OCI-LY1 (cell line): ENCODE results near the gene CDSN.

Experiments
- H2AFZ ChIP-seq: fragments of 200-600 bp; sonication (generic), shearing (Covaris generic); 2 replicates; pipeline ENCODE4 v1.6.0; 2014; ENCODE audit warnings: antibody characterized with exemption, mild to moderate bottlenecking, low read length
- H3F3A ChIP-seq: fragments of 200-600 bp; sonication (generic), shearing (Covaris generic); 2 replicates; pipeline ENCODE4 v1.6.0; 2014; ENCODE audit warnings: mild to moderate bottlenecking, antibody characterized with exemption, low read length, moderate library complexity; ENCODE audit not compliant: insufficient read depth
- H3K27ac ChIP-seq: fragments of 200-600 bp; sonication (generic); 2 replicates; pipeline ENCODE4 v1.5.1; 2014; ENCODE audit warnings: low read length, mixed run types, mild to moderate bottlenecking, low read depth; ENCODE audit not compliant: poor library complexity, severe bottlenecking
- H3K27me3 ChIP-seq: fragments of 200-600 bp; sonication (generic); 2 replicates; pipeline ENCODE4 v1.6.0; 2014; ENCODE audit warnings: antibody characterized with exemption, mild to moderate bottlenecking, low read length, moderate library complexity; ENCODE audit not compliant: insufficient read depth
- H3K36me3 ChIP-seq: fragments of 200-600 bp; sonication (generic); 2 replicates; pipeline ENCODE4 v1.6.1; 2014; ENCODE audit warnings: mild to moderate bottlenecking, antibody characterized with exemption, low read length, moderate library complexity, mixed read lengths; ENCODE audit not compliant: insufficient read depth
- H3K4me1 ChIP-seq: fragments of 200-600 bp; sonication (generic); 2 replicates; pipeline ENCODE4 v1.5.1; 2014; ENCODE audit warnings: mild to moderate bottlenecking, low read length, moderate library complexity; ENCODE audit not compliant: insufficient read depth, severe bottlenecking
- H3K4me2 ChIP-seq: fragments of 200-600 bp; sonication (generic), shearing (Covaris generic); 2 replicates; pipeline ENCODE4 v1.6.1; 2014; ENCODE audit warnings: low read length
- H3K4me3 ChIP-seq: fragments of 200-600 bp; sonication (generic); 2 replicates; pipeline ENCODE4 v1.5.1; 2014; ENCODE audit warnings: low read length, low read depth, mild to moderate bottlenecking, mixed read lengths; ENCODE audit not compliant: poor library complexity, severe bottlenecking
- H3K79me2 ChIP-seq: fragments of 200-600 bp; shearing (Covaris generic); 2 replicates; pipeline ENCODE4 v1.6.1; 2016; ENCODE audit warnings: mixed run types, low read length, mixed read lengths; ENCODE audit not compliant: insufficient read depth
- H3K9ac ChIP-seq: fragments of 200-600 bp; sonication (generic), shearing (Covaris generic); 2 replicates; pipeline ENCODE4 v1.6.1; 2014; ENCODE audit warnings: mild to moderate bottlenecking, low read length, mixed read lengths
- H3K9me2 ChIP-seq: fragments of 200-600 bp; sonication (generic), shearing (Covaris generic); 2 replicates; pipeline ENCODE4 v1.6.1; 2014; ENCODE audit warnings: low read depth, mild to moderate bottlenecking, low read length, mixed read lengths
- H3K9me3 ChIP-seq: fragments of 200-600 bp; shearing (Covaris generic); 2 replicates; pipeline ENCODE4 v1.6.1; 2014; ENCODE audit warnings: low read length, mixed read lengths
- H4K20me1 ChIP-seq: fragments of 200-600 bp; sonication (generic), shearing (Covaris generic); 2 replicates; pipeline ENCODE4 v1.6.0; 2016; ENCODE audit warnings: mild to moderate bottlenecking, low read length; ENCODE audit not compliant: insufficient read depth
- EZH2 ChIP-seq: fragments of 200-600 bp; sonication (generic), shearing (Covaris generic); IDR thresholded peaks from 2 replicates; pipeline ENCODE4 v1.8.0; 2017; ENCODE audit warnings: borderline replicate concordance, mixed run types, mild to moderate bottlenecking, antibody characterized with exemption, low read length, moderate library complexity, mixed read lengths
- TF ChIP-seq, protein P1 (sequence below): fragments of 200-600 bp; sonication (generic), shearing (Covaris generic); IDR thresholded peaks from 2 replicates; pipeline ENCODE4 v1.5.1; 2017; ENCODE audit warnings: mild to moderate bottlenecking, antibody characterized with exemption, low read length, moderate library complexity, mixed read lengths

CDSN gene

DNA sequence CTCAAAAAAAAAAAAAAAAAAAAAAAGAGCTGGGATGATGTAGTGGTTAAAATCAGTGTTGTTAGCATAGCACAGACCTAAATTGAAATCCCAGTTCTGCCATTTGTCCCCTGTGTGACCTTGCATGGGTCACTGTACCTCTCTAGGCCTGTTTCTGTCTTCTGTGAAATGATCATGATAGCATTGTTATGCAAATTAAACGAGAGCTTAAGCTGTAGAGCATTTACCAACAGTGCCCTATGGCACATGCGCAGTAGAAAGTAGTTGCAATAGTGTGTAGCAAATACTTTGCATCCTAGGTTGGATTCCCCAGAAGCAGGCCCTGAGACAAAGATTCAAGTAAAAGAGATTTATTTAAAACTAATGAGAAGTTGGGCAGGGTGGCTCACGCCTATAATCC lies 11.3 kb upstream of the CDSN start:
- Histone ChIP-seq H3K27ac (no peak overlapping the region), H2AFZ (no peak overlapping the region), H3K4me1 (no peaks in the 10 kb centered on the region), H3K9me2 (no peaks in the 10 kb centered on the region), H3K27me3 (0 out of 2 replicates have a peak, but pooled peaks cover 3% of the 10 kb centered on the region), H3K9me3 (no peaks in the 10 kb centered on the region), H3F3A (no peaks in the 10 kb centered on the region), H3K79me2 (no peaks in the 10 kb centered on the region), H4K20me1 (no peaks in the 10 kb centered on the region), H3K4me3 (no peak overlapping the region), H3K4me2 (no peak overlapping the region), H3K9ac (no peak overlapping the region), H3K36me3 (no peaks in the 10 kb centered on the region)
- TF ChIP-seq, protein P1, sequence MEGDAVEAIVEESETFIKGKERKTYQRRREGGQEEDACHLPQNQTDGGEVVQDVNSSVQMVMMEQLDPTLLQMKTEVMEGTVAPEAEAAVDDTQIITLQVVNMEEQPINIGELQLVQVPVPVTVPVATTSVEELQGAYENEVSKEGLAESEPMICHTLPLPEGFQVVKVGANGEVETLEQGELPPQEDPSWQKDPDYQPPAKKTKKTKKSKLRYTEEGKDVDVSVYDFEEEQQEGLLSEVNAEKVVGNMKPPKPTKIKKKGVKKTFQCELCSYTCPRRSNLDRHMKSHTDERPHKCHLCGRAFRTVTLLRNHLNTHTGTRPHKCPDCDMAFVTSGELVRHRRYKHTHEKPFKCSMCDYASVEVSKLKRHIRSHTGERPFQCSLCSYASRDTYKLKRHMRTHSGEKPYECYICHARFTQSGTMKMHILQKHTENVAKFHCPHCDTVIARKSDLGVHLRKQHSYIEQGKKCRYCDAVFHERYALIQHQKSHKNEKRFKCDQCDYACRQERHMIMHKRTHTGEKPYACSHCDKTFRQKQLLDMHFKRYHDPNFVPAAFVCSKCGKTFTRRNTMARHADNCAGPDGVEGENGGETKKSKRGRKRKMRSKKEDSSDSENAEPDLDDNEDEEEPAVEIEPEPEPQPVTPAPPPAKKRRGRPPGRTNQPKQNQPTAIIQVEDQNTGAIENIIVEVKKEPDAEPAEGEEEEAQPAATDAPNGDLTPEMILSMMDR = no peak
- TF ChIP-seq EZH2 = no peak

DNA sequence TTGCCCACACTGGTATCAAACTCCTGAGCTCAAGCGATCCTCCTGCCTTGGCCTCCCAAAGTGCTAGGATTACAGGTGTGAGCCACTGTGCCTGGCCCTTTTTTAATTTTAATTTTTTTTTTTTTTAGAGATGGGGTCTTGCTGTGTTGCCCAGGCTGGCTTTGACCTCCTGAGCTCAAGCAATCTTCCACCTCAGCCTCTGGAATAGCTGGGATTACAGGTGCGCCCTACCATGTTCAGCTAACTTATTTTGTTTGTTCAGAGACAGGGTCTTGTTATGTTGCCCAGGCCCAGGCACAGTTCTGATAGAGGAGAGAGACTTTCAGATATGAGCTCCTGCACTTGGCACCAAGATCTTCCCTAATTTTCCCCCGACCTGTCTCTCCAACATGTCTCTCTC lies 10.5 kb upstream of the CDSN start:
- Histone ChIP-seq H3K36me3 (no peaks in the 10 kb centered on the region), H3K79me2 (no peaks in the 10 kb centered on the region), H3K9me2 (no peaks in the 10 kb centered on the region), H3K4me1 (no peaks in the 10 kb centered on the region), H4K20me1 (no peaks in the 10 kb centered on the region), H2AFZ (no peak overlapping the region), H3K4me3 (no peak overlapping the region), H3K27me3 (peaks cover 7% of the 10 kb centered on the region; the same call in 1 of the 2 replicates), H3K4me2 (no peak overlapping the region), H3K27ac (no peak overlapping the region), H3F3A (no peaks in the 10 kb centered on the region), H3K9me3 (no peaks in the 10 kb centered on the region), H3K9ac (no peak overlapping the region)
- TF ChIP-seq EZH2 = no peak
- TF ChIP-seq, protein P1 = no peak

DNA sequence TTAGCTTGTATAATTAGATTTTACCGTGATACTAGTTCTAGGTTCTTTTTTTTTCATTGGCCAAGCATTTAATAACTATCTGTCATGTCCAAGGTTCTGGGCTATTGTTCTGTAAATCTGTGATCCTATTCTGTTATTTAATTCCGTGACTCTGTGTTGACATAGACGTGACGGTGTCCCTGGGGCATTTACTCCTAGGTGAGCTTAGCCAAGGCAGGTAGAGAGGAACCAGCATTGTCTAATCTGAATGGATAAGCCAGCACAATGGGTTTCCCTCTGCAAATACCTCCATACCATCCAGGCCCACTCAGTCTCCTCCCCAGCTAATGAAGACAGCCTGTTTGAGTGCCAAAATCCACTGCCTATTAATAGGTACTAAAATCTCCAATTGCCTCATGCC lies 8.9 kb upstream of the CDSN start:
- H3K9me3 ChIP-seq = no peaks in the 10 kb centered on the region
- TF ChIP-seq, protein P1 = no peak
- TF ChIP-seq EZH2 = no peak
- H3K36me3 ChIP-seq = no peaks in the 10 kb centered on the region
- no peak overlapping the region for H3K4me2 ChIP-seq
- no peaks in the 10 kb centered on the region for H3F3A ChIP-seq
- H3K9ac ChIP-seq = no peak overlapping the region
- H3K4me3 ChIP-seq = no peak overlapping the region
- H4K20me1 ChIP-seq = no peaks in the 10 kb centered on the region
- peaks cover 6% of the 10 kb centered on the region; the same call in 1 of the 2 replicates for H3K27me3 ChIP-seq
- H2AFZ ChIP-seq = no peak overlapping the region
- H3K27ac ChIP-seq = no peak overlapping the region
- no peaks in the 10 kb centered on the region for H3K79me2 ChIP-seq
- H3K9me2 ChIP-seq = no peaks in the 10 kb centered on the region
- no peaks in the 10 kb centered on the region for H3K4me1 ChIP-seq
